PC-3 (cell line): ENCODE measurements around the gene KDM6A. TPM values are rescaled to one million over a fixed set of nuclear protein-coding genes. Genes with fewer than 3 reads are reported as not detected.

Experiments used
- ATAC-seq: fragments of 200-7000 bp; cut with Tn5 transposase; 2 replicates; pipeline ENCODE4 v1.9.1; 2020; ENCODE audit warnings: mild to moderate bottlenecking, moderate library complexity
- BruUV-seq: library from RNA; stranded (reverse); fragments of 400-500 nt; replicated peaks from 2 replicates; lab custom pipeline; 2021; lab: Mats Ljungman, UMichigan
- CTCF ChIA-PET: fragments of 300-600 bp; sonication (Branson Sonifier 250); formaldehyde crosslinking; loops from one replicate; lab custom pipeline; 2022; ENCODE audit warnings: antibody characterized with exemption; lab: Charles Lee
- POLR2A ChIA-PET: fragments of 300-600 bp; sonication (Branson Sonifier 250); formaldehyde crosslinking; loops from one replicate; lab custom pipeline; 2022; ENCODE audit warnings: antibody characterized with exemption; ENCODE audit not compliant: unreplicated experiment; lab: Charles Lee
- DNase-seq: peaks from one replicate; pipeline ENCODE4 v3.0.0-alpha.2; 2015
- H2AFZ ChIP-seq: fragments of 300-600 bp; sonication (generic); 2 replicates; pipeline ENCODE4 v1.6.0; 2016; ENCODE audit warnings: antibody characterized with exemption, low read length
- H3F3A ChIP-seq: fragments of 300-600 bp; sonication (generic); one replicate; pipeline ENCODE4 v1.6.0; 2017; ENCODE audit warnings: antibody characterized with exemption, low read length, control low read depth, mild to moderate bottlenecking; ENCODE audit not compliant: unreplicated experiment
- H3K27ac ChIP-seq: fragments of 300-600 bp; sonication (generic); 2 replicates; pipeline ENCODE4 v1.5.1; 2016; ENCODE audit warnings: mild to moderate bottlenecking, low read length
- H3K27me3 ChIP-seq: fragments of 300-600 bp; sonication (generic); 2 replicates; pipeline ENCODE4 v1.6.1; 2016; ENCODE audit warnings: low read length, mixed read lengths
- H3K36me3 ChIP-seq: fragments of 300-600 bp; sonication (generic); 2 replicates; pipeline ENCODE4 v1.6.1; 2016; ENCODE audit warnings: low read depth, mixed run types, low read length, mixed read lengths
- H3K4me1 ChIP-seq: fragments of 300-600 bp; sonication (generic); 2 replicates; pipeline ENCODE4 v1.5.1; 2016; ENCODE audit warnings: low read length; ENCODE audit not compliant: insufficient read depth
- H3K4me2 ChIP-seq: fragments of 300-600 bp; sonication (generic); 2 replicates; pipeline ENCODE4 v1.6.0; 2016; ENCODE audit warnings: low read length
- H3K4me3 ChIP-seq: fragments of 300-600 bp; sonication (generic); 2 replicates; pipeline ENCODE4 v1.5.1; 2016; ENCODE audit warnings: mild to moderate bottlenecking, low read length, mixed read lengths
- H3K79me2 ChIP-seq: fragments of 300-600 bp; sonication (generic); 2 replicates; pipeline ENCODE4 v1.6.1; 2017; ENCODE audit warnings: low read length, mixed read lengths
- H3K9ac ChIP-seq: fragments of 300-600 bp; sonication (generic); 2 replicates; pipeline ENCODE4 v1.6.0; 2016; ENCODE audit warnings: mild to moderate bottlenecking, low read length
- H3K9me2 ChIP-seq: fragments of 300-600 bp; sonication (generic); replicated peaks from 2 replicates; pipeline ENCODE4 v1.6.1; 2016; ENCODE audit warnings: mixed run types, low read length, mixed read lengths
- H3K9me3 ChIP-seq: fragments of 300-600 bp; sonication (generic); 2 replicates; pipeline ENCODE4 v1.6.1; 2016; ENCODE audit warnings: low read length, mixed read lengths
- H4K20me1 ChIP-seq: fragments of 300-600 bp; sonication (generic); 2 replicates; pipeline ENCODE4 v1.6.1; 2016; ENCODE audit warnings: low read length, mixed read lengths
- EZH2 ChIP-seq: fragments of 300-600 bp; sonication (generic); IDR thresholded peaks from one replicate; pipeline ENCODE4 v1.6.1; 2017; ENCODE audit warnings: antibody characterized with exemption, mild to moderate bottlenecking, low read length; ENCODE audit not compliant: unreplicated experiment
- EZH2phosphoT487 ChIP-seq: fragments of 300-600 bp; sonication (generic); IDR thresholded peaks from 2 replicates; pipeline ENCODE4 v1.6.1; 2018; ENCODE audit warnings: mild to moderate bottlenecking, antibody characterized with exemption, low read length, borderline replicate concordance
- intact Hi-C: fragments of 100-400 bp; cut with micrococcal nuclease; formaldehyde crosslinking; loops from 2 replicates; pipeline ENCODE4 v1.9.0; 2023
- total RNA-seq: library from RNA; depleted of rRNA; stranded (reverse); fragments of >200 nt; gene quantifications from 2 replicates; pipeline ENCODE4 v1.2.3, GENCODE V29; 2014
- TF ChIP-seq, protein P1 (sequence below): fragments of 300-600 bp; sonication (generic); conservative IDR thresholded peaks from 2 replicates; pipeline ENCODE4 v1.5.1; 2017; ENCODE audit warnings: antibody characterized with exemption, low read depth, mild to moderate bottlenecking, low read length

KDM6A gene
- total RNA-seq, 1 experiment from 2014 or later, result 31.3 TPM

DNA sequence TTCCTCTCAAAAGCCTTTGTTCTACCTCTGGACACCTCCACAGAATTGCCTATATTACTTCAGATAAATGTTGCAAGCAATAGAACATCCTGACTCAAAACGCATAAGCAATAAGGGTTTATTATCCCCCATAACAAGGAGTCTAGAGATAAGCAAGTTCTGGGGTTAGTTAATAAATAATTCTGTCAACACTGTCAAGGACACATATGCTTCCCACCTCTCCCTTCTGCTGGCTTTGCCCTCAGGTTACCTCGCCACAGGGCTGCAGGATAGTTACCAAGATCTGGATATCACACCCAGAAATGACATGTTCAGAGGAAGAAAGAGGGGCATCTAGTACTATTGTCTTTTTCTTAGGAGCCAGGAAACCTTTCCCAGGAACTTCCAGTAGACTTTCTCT lies 43.2 kb upstream of the KDM6A start:
- no peak overlapping the region for H2AFZ ChIP-seq
- no TSS peak for BruUV-seq
- H3K4me3 ChIP-seq, result no peak overlapping the region
- intact Hi-C loops, result loop anchor here (10.0 kb wide), 1 partner anchor 145 kb away; no protein-coding TSS in a partner anchor
- no peaks in the 10 kb centered on the region for H3K36me3 ChIP-seq
- CTCF ChIA-PET, result no interaction called here
- H3K27ac ChIP-seq, result no peak overlapping the region
- no peak overlapping the region for H3K9ac ChIP-seq
- ATAC-seq (no peak), DNase-seq (no peak)
- no peaks in the 10 kb centered on the region for H3K9me3 ChIP-seq
- H3F3A ChIP-seq, result no peaks in the 10 kb centered on the region
- no peaks in the 10 kb centered on the region for H3K27me3 ChIP-seq
- no peak overlapping the region for H3K4me2 ChIP-seq
- TF ChIP-seq EZH2, result no peak
- TF ChIP-seq, protein P1, sequence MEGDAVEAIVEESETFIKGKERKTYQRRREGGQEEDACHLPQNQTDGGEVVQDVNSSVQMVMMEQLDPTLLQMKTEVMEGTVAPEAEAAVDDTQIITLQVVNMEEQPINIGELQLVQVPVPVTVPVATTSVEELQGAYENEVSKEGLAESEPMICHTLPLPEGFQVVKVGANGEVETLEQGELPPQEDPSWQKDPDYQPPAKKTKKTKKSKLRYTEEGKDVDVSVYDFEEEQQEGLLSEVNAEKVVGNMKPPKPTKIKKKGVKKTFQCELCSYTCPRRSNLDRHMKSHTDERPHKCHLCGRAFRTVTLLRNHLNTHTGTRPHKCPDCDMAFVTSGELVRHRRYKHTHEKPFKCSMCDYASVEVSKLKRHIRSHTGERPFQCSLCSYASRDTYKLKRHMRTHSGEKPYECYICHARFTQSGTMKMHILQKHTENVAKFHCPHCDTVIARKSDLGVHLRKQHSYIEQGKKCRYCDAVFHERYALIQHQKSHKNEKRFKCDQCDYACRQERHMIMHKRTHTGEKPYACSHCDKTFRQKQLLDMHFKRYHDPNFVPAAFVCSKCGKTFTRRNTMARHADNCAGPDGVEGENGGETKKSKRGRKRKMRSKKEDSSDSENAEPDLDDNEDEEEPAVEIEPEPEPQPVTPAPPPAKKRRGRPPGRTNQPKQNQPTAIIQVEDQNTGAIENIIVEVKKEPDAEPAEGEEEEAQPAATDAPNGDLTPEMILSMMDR, result no peak
- TF ChIP-seq EZH2phosphoT487, result no peak
- POLR2A ChIA-PET, result no interaction called here
- no peaks in the 10 kb centered on the region for H3K79me2 ChIP-seq
- H3K4me1 ChIP-seq, result peaks cover 12% of the 10 kb centered on the region
- no peaks in the 10 kb centered on the region for H3K9me2 ChIP-seq
- H4K20me1 ChIP-seq, result no peaks in the 10 kb centered on the region

DNA sequence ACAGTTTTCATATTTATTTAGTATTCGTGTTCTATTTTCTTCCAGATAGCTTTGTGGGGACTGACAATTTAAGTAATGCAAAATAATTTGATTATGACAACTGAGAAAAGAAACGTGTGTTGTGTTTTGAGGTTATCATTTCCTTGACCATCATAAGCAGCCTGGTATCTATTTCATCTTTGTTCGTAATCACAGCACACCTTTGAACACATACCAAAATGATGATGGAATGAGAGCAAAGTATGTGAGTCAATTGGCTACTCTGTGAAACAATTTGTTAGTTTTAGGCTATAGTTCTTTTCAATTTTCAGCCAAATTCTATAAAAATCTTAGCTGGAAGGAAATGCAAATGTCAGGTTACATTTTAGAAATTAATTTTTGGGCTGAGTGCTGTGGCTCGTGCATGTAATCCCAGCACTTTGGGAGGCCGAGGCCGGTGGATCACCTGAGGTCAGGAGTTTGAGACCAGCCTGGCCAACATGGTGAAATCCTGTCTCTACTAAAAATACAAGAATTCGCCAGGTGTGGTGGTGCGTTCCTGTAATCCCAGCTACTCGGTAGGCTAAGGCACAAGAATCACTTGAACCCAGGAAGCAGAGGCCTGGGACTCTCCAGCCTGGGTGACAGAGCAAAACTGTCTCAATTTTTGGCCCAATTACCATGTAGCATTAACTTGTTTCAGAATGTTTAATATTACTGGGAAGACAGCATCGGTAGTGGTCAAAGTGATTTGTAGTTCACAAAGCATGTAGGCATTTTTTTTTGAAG lies 30.3 kb upstream of the KDM6A start:
- Histone ChIP-seq H3K27ac (peak overlapping the region; percentile 96), H3K9me2 (no peaks in the 10 kb centered on the region), H3K9me3 (no peaks in the 10 kb centered on the region), H3K4me2 (peak overlapping the region; percentile 74), H3K36me3 (no peaks in the 10 kb centered on the region), H3K4me1 (peaks cover 26% of the 10 kb centered on the region), H3K27me3 (no peaks in the 10 kb centered on the region), H2AFZ (peak overlapping the region; percentile 26; the same call in 1 of the 2 replicates), H3K9ac (peak overlapping the region; percentile 74), H3K79me2 (no peaks in the 10 kb centered on the region), H4K20me1 (no peaks in the 10 kb centered on the region), H3F3A (no peaks in the 10 kb centered on the region), H3K4me3 (peak overlapping the region; percentile 36; the same call in 1 of the 2 replicates)
- DNase-seq (peak; percentile 63), ATAC-seq (peak; percentile 59)
- no TSS peak for BruUV-seq
- intact Hi-C loops, result no loop called here
- ChIA-PET POLR2A (interaction anchor here (0.6 to 0.7 kb wide), 2 partner anchors 14 to 20 kb away, joined by 3 read pairs; no protein-coding TSS in a partner anchor), CTCF (interaction anchor here (0.7 to 1.0 kb wide), 2 partner anchors 126 to 227 kb away, joined by 3 read pairs; no protein-coding TSS in a partner anchor)
- TF ChIP-seq EZH2phosphoT487, result no peak
- TF ChIP-seq, protein P1, result no peak
- no peak for TF ChIP-seq EZH2

- Histone ChIP-seq H3K4me2 (peak overlapping the region; percentile 74), H3K4me3 (peak overlapping the region; percentile 36; the same call in 1 of the 2 replicates), H3K9me3 (no peaks in the 10 kb centered on the region), H3K79me2 (no peaks in the 10 kb centered on the region), H3K27ac (peak overlapping the region; percentile 96), H3K9me2 (no peaks in the 10 kb centered on the region), H4K20me1 (no peaks in the 10 kb centered on the region), H2AFZ (no peak overlapping the region), H3K27me3 (no peaks in the 10 kb centered on the region), H3K4me1 (peaks cover 26% of the 10 kb centered on the region), H3F3A (no peaks in the 10 kb centered on the region), H3K9ac (peak overlapping the region; percentile 74; the same call in 1 of the 2 replicates), H3K36me3 (no peaks in the 10 kb centered on the region)
- no TSS peak for BruUV-seq
- DNase-seq (peak; percentile 80), ATAC-seq (peak; percentile 97)
- CTCF ChIA-PET, result interaction anchor here (0.7 to 1.0 kb wide), 2 partner anchors 126 to 227 kb away, joined by 3 read pairs; no protein-coding TSS in a partner anchor
- POLR2A ChIA-PET, result interaction anchor here (0.6 to 0.7 kb wide), 2 partner anchors 15 to 20 kb away, joined by 3 read pairs; no protein-coding TSS in a partner anchor
- TF ChIP-seq EZH2 (no peak), EZH2phosphoT487 (no peak)
- TF ChIP-seq, protein P1, result no peak
- intact Hi-C loops, result no loop called here
Observed at GRCh38 chrX:44843318-44843702, 29.7 kb upstream of the KDM6A start.
